Measurements from ENCODE around the gene STARD3NL. TPM values are rescaled to one million over a fixed set of nuclear protein-coding genes. Genes with fewer than 3 reads are reported as not detected.

Gene STARD3NL
- total and polyA plus RNA-seq, 2 of the 13 experiments (the other 11 are each of a cell fraction or from before 2014, with no cell fraction given), result 37.3 to 42.3 TPM

DNA sequence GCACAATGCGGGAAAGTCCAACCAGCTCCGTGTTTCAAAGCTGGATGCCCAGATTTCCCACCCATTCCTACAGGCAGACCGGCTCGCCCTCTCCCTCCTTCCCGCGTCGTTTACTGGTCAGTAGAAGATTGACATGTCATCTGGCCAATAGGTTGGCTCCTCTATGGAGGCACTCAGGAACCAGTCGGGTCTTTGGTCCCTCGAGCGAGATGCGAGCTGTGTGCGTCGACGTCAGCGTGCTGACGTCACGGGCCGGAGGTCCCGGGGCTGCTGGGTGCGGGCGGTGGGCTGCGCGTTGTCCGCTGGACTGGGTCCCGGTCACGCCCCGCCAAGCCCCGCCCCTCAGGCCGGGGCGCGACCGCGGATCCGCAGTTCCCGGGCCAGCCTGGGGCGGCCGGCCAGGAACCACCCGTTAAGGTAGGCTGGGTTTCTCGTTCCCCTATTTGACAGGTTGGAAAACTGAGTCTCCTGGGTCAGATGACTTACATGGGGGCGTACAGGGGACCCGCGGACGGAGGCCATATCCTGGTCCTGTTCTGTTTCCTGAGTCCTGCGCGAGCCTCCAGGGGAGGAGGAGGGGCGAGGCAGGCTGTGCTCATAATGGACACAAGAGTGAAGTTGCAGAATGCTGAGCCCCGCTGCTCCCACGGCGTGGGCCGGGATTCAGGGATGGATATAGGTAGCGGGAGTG, at the start of gene STARD3NL (continued):
- no peak for TF ChIP-seq ZNF567 (CRISPR knock-in tag; IDR thresholded peaks at IDR 0.05; ENCODE audit: borderline replicate concordance)

DNA sequence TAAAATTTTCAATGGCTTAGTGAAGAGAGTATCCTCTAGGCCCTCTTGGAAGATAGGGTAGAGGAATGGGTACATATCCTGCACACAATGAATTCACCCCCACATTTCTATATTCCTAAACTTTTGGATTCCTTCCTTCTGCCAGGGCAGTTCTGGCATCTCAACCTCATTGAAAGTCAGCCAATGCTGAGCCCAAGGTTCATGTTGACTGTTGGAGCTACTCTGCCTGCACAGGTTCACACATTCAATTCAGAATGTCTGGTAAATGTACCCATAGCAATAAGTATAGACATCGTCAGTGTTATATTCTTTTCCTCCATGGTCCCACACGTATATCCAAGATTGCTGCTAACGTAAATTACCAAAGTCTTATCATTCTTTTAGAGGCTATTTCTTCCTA, 48.9 kb upstream of the STARD3NL start:
- Histone ChIP-seq H3K27me3 (ENCODE audit: control insufficient read depth in 1 of 2, insufficient read depth in 2 of 2, low read length in 2 of 2) (no peaks in the 10 kb centered on the region), H3K36me3 (replicated peaks in 1 of 2; ENCODE audit: control insufficient read depth in 1 of 2, insufficient read depth in 2 of 2, low read length in 2 of 2) (no peaks in the 10 kb centered on the region), H3K4me3 (replicated peaks in 1 of 3; ENCODE audit: insufficient read depth in 1 of 3, low read depth in 2 of 3, low read length in 3 of 3) (no peak overlapping the region), H3K4me2 (ENCODE audit: low read depth, low read length) (no peak overlapping the region), H3K9me3 (ENCODE audit: low read length) (no peaks in the 10 kb centered on the region), H3K4me1 (ENCODE audit: insufficient read depth, low read length) (no peaks in the 10 kb centered on the region), H3K27ac (ENCODE audit: extremely low read length, insufficient read depth, low read length) (no peak overlapping the region), H2AFZ (ENCODE audit: low read length) (no peak overlapping the region), H4K20me1 (ENCODE audit: insufficient read depth, low read length) (no peaks in the 10 kb centered on the region), H3K9ac (ENCODE audit: insufficient read depth, low read depth, low read length) (no peak overlapping the region), H3K79me2 (ENCODE audit: insufficient read depth, low read length) (no peaks in the 10 kb centered on the region)
- in situ Hi-C loops (cut with HindIII; ENCODE audit: extremely low pct_ligation_motif_present, low pct_unique_long_range_greater_than_20kb) (no loop called here), intact Hi-C loops (cut with micrococcal nuclease; ENCODE audit: unreplicated experiment) (no loop called here)
- no peak for DNase-seq (ENCODE audit: low spot score)
- 25% methylated on average over 3 of the region's 3 CpGs for WGBS (ENCODE audit: low lambda C conversion rate)
- no TSS peak for BruUV-seq (replicated peaks)
- ChIA-PET CTCF (ENCODE audit: low intra/inter-chr PET ratio, low total read pairs) (no interaction called here), POLR2A (no interaction called here)
- ATAC-seq, result no peak
- no peak for FAIRE-seq
- TF ChIP-seq ZNF17 (CRISPR knock-in tag; IDR thresholded peaks at IDR 0.05) (no peak), TEAD3 (CRISPR knock-in tag; optimal IDR thresholded peaks at IDR 0.05; ENCODE audit: borderline replicate concordance) (no peak), ZC3H13 (CRISPR knock-in tag; IDR thresholded peaks at IDR 0.05) (no peak), PAWR (CRISPR knock-in tag; IDR thresholded peaks at IDR 0.05; ENCODE audit: borderline replicate concordance) (no peak), ZNF615 (CRISPR knock-in tag; IDR thresholded peaks at IDR 0.05; ENCODE audit: borderline replicate concordance) (no peak), GTF2F1 (IDR thresholded peaks at IDR 0.05; ENCODE audit: low read length) (no peak), RARA (CRISPR knock-in tag; IDR thresholded peaks at IDR 0.05) (no peak), ZNF34 (CRISPR knock-in tag; IDR thresholded peaks at IDR 0.05; ENCODE audit: borderline replicate concordance) (no peak), ZNF781 (CRISPR knock-in tag; IDR thresholded peaks at IDR 0.05; ENCODE audit: borderline replicate concordance, not compliant biosample characterization) (no peak), ZEB1 (IDR thresholded peaks at IDR 0.05; ENCODE audit: insufficient replicate concordance, low read depth) (no peak)
- TF ChIP-seq, protein P1, sequence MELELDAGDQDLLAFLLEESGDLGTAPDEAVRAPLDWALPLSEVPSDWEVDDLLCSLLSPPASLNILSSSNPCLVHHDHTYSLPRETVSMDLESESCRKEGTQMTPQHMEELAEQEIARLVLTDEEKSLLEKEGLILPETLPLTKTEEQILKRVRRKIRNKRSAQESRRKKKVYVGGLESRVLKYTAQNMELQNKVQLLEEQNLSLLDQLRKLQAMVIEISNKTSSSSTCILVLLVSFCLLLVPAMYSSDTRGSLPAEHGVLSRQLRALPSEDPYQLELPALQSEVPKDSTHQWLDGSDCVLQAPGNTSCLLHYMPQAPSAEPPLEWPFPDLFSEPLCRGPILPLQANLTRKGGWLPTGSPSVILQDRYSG (CRISPR knock-in tag; IDR thresholded peaks at IDR 0.05), result no peak
